NCI-H1105 treated with DMSO at 0.1 percent for 48 hours (cell line): Measurements from ENCODE around the gene NKAIN2.

Source experiments
- DNase-seq: peaks from one replicate; lab custom pipeline; 2025; lab: John Stamatoyannopoulos, UW

The NKAIN2 gene

DNA sequence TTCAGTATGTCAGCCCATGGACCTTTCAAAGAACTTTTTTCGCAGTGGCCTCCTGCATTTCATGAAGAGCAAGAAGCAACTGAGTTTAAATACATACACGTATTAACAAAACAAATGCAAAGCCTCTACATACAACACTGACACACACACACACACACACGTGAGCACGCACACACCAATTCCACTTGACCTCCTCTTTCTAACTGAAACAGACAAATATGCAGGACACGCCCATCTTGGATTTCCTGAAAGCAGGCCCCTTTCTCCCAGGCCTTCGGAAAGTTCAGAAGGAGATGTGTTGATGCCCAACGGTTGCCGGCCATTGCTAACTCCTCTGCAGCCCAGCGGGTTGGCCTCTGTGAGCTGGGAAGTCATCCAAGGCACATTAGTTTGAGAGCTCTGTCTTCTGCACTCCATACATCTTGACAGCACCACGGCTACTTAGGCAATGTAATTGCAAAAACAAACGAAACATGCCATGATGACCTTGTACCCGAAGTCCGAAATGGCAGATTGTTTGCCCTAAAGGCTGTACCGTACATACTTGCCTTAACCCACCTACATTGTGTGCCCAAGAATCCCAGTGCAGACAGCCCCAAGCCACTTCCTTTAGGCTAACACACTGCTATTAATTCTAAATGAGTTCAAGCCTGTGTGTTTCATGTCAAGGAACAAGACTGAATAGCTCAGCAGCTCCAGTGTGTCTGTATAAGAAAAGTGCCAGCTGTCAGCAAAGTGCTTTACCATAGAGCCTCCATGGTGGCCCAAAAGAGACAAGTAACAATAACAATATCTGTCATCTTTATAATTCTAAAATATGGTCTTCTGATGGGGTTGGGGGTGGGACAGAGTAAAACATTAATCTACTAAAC lies 1019.8 kb downstream of the NKAIN2 start:
- DNase-seq, result peak; percentile 33

DNA sequence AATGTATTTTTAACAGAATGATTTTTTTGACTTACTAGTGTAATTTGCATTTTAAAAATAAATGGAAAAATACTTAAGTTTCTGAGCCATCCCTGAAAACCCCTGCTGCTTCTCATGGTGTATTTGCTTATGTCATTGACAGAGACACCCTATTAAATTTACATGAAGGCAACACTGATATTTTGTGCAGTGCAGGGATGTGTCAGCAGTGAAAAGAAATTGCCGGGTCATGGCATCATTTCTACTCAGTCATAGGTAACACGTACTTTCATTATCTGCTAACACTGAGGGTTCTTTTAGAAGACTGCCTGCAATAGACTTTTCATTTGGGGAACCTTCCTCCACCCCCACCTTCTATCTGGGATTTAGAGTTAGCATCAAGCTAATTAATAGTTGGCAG lies 1021.9 kb downstream of the NKAIN2 start:
- DNase-seq, result no peak

DNA sequence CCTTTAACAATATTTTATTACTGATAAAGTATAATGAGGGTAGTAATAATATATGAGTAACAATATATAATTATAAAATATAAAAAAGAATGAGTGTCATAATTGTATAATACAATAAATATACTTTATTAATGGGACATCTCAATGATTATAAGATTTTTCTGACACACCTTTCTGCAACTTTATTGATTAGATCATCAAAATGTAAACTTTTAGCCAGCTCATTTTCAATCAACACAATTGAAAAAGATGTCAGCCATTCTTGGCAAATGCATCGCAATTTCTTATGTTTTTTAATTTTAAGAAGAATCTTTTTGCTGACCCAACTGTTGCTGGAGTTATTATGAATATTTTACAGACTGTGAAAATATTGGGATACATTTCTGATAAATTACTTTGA lies 1026.2 kb downstream of the NKAIN2 start:
- DNase-seq, result no peak

DNA sequence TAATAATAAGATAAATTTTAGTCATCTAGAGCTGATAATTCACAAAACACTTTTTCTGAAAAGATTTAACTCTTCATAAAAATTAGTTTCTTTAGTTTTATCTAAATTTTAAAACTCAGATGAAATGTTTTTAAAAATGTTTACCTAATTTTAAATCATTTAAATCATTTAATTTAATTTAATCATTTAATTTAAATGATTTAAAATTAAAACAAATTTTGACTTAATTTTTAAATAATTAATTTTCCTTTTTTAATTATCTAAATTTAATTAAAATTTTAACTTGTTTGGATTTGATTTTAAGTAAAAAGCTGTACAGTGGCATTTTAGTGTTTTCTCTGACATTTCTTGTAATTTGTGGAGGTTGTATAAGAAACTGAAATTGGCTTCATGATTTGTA lies 1026.8 kb downstream of the NKAIN2 start:
- no peak for DNase-seq

DNA sequence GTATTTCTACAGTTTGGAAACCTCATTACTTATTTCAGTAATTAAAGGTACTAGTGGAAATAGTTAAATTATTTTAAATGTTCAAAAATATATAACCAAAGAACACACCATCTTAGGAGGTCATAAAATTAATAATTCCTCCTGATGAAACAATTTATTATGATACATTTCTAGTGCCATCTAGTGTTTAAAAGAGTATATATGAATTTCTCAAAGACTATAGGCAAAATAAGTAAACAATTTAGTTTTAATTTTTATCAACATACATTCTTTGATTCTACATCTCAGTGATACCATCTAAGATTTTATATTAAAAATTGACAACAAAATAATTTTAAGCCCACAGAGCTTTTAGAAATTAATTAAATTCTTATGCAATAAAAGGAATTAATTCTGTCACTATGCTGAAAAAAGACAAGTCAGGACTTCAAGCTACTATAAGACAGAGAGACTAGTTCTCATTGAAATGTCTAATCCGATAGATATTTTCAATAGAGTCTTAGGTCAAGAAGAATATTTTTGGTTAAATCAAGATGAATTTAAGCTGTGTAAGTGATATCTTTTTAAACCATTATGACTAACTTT lies 1050.8 kb downstream of the NKAIN2 start:
- peak; percentile 73 for DNase-seq

DNA sequence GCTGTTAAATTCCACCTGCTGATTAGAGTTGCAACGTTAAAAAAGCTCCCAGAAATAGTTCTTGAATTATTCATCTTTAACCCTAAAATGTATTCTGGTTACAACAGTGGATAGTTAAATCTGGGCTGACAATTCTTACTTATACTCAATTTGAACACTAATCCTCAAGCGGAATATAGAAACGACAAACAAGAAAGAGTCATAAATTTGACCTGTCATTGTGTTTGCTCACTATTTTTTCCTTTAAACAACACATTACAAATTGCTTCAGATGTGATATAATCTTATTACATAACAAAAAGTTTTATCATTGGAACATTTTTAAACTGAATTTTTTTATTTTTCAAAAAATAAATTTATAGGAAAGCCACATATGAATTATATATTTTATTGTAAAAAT lies 1054.1 kb downstream of the NKAIN2 start:
- no peak for DNase-seq

DNA sequence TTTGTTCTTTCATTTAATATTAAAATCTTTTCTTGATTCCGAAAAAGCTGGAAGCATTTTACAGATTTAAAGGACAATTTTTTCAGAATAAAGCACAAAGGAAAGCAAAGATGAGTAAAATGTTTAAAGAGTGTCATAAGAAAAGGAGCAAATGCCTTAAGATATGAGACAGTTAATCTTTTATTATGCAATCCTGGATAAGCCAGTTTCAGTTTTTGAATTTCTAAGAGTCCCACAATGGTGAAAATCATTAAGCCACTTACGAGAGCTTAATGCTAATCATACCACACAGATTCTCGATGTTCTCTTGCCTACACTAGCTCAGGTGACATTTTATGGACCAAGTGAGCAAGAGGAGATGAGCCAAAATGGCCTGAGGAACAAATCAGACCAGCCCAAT lies 1054.9 kb downstream of the NKAIN2 start:
- DNase-seq, result no peak

DNA sequence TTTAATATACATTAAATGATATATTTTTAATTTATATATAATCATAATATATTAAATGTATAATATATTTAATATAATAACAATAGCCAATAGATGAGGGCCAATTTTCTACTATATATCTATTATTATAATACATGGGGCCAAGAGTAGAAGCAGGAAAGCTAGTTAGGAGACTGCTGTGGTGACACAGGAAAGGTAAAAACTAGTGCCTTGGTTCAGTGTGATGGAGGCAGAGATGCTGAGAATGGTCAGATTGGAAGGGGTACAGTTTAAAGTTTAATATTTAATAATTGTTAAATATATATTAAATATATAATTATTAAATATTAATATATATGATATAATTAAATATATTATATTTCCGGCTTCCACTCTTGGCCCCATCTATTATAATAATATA lies 1055.7 kb downstream of the NKAIN2 start:
- DNase-seq, result no peak

DNA sequence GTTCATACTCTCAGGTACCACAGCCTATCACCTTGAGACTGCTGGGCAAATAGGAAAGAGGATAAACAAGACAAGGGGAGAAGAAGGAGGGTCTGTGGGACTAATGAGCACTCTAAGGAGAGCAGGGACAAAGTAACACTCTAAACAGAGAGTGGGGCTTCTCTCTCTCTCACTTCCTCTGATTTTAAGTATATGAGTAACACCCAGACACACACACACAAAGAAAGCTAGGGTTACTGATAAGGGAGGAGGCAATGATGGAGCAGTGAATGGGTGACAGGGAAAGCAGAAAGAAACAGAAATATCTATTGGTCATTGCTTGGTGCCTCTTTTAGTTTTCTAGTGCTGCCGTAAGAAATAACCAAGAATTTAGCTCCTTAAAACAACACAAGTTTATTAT lies 1062.4 kb downstream of the NKAIN2 start:
- no peak for DNase-seq

DNA sequence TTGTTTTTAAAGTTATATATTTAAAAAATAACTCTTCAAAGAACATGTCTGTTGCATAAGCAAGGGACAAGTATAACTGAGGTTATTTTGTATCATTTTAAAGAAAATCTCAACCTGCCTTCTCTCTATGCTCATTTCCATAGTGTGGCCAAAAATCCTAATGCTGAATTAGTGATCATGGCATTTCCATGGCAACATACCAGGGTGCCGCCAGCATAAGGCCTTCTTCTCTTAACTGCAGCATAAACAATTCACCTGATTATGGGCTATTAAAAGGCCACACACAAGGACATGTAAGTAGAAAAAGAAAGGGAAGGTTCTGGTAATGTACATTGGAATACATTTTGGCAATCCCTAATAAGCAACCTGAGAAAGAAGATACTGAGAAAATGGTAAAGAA lies 1063.5 kb downstream of the NKAIN2 start:
- DNase-seq, result no peak

DNA sequence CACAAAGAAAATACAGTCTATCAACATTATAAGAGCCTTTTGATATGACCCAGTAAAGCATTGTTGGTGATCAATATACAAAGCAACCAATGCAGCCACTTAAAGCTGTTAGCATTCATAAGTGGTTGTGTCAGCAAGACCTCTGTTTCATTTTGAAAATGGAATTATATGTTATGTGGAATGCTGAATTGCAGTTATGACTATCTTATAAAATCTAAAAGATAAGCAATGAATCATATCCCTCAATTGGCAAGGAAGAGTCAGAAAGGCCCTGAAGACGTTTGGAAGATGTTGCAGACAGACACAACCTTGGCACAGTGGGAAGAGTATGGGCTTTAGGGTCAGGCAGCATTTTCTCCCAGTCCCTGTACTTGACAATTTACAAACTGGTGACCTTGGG lies 1064.8 kb downstream of the NKAIN2 start:
- no peak for DNase-seq

DNA sequence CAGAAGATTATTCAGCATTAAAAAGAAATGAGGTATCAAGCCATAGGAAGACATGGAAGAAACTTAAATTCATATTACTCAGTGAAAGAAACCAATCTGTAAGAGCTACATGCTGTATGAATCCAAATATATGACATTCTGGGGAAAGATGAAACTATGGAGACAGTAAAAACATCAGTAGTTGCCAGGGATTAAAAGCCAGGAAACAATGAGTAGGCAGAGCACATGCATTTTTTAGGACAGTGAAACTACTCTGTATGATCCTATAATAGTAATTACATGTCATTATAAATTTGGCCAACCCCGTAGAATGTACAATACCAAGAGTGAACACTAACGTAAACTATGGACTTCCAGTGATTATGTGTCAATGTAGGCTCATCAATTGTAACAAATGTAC lies 1065.8 kb downstream of the NKAIN2 start:
- DNase-seq, result no peak

DNA sequence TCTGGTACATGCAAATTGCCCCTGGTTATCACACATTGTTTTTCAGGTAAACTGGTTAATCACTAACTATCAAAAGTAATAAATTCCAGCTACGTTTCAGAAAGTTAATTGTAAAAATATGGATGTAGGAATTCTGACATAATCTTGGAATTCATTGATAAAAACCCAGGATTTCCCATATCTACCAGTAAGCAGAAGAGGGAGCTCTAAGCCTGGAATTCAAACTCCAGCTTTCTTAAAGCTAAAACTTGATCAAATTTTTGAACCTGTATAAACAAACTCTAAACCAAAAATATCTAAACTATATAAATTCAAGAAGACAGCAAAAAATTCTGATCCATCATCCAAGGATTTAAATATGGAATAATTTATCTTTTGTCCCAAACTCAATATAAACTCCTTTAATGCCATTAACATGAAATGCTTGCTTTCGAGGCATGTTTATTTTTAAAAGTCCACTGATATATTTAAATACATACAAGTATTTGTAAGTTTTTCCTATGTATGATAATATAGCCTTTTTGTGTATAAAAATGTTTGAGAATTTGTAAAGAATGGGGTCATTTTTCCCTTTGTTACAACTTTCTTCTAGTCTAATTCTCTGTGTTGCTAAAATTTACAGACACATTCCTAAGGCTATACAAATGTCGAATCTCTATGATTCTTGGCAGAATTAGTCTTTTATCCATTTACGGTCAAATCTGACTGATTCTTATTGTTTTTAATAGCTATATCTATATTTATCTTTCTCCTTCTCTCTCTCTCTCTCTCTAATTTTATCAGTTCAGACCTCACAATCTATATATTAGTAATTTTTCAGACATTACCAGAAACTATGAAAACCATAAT lies 1067.2 kb downstream of the NKAIN2 start:
- DNase-seq, result peak; percentile 55

DNA sequence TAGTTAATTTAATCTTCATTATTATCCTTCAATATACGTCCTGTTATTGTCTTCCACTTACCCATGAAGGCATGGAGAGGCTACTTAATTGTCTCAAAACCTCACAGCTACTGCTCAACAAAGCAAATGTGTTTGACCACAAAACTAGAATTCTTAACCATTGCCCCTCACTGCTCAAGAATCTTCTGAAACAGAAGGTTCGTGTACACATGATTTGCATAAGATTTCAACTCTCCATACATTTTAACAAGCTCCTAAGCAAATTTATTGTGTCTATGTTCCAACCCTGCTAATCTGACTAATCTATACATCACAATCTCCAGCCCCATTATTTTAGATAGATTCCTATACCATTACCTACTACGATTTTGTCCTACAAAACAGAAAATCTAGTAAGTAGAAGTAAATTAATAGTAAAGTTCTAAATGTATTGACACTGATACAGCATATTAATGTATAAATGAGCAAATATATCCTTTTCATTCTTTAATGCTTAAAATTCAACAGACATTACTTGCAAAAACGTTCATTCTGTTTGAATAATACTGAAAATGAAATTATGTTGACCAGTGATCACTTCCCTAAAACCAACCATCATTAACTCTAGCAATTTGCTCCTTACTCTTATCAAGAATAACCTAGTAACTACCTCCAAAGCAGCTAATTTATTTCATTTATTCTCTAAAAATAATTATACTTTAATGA lies 1068.8 kb downstream of the NKAIN2 start:
- no peak for DNase-seq

DNA sequence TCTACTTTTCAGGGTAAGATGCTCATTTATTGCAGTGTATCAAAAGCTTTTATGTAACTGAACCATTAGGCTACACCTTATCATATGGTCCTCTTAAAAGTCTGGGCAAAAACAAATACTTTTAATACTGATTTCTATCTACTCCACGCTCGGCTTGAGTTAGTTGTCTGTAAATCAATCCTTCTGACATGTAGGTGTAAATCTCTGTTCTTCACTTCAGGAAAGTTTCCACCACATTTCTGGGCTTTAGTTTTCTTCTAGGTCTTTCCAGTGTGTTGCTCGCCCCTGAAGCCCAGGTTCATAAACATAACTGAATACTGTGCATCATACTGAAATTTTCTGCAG lies 1069.4 kb downstream of the NKAIN2 start:
- no peak for DNase-seq
